ENCODE results near the gene HSPA14.

HSPA14 gene

DNA sequence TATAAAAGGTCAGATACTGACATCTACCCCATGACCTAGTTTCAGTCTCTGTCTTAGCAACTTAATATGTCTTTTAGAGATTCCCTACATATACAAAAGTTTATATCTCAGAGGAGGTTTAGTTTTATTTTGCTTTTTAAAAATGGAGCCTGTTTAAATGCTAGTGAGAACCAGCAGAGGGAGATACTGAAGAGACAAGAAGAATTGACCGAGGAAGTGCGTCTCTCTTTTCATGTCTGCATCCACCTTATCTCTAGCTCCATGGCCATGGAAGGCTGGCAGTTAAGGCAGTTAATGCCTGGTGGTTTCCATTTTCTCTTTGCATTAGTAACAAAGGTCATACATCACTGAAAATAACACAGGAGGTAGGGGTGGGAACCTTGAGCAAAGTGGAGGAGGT, 51.2 kb downstream of the HSPA14 start:
- Histone ChIP-seq H4K20me1 (ENCODE audit: insufficient read depth, low read length) (peaks cover 22% of the 10 kb centered on the region), H2AFZ (ENCODE audit: low read depth, low read length) (no peak overlapping the region), H3K4me2 (ENCODE audit: low read length) (no peak overlapping the region), H3K4me1 (ENCODE audit: low read length) (no peaks in the 10 kb centered on the region), H3K9ac (ENCODE audit: low read length) (no peak overlapping the region), H3K27ac (ENCODE audit: low read length) (no peak overlapping the region), H3K36me3 (replicated peaks; ENCODE audit: low read depth, low read length) (peaks cover 23% of the 10 kb centered on the region), H3K79me2 (ENCODE audit: low read length) (peaks cover 89% of the 10 kb centered on the region), H3K9me3 (ENCODE audit: insufficient read depth, low read length) (no peaks in the 10 kb centered on the region), H3K27me3 (ENCODE audit: low read depth, low read length) (no peaks in the 10 kb centered on the region), H3K4me3 (ENCODE audit: low read length) (no peak overlapping the region)
- TF ChIP-seq, protein P1, sequence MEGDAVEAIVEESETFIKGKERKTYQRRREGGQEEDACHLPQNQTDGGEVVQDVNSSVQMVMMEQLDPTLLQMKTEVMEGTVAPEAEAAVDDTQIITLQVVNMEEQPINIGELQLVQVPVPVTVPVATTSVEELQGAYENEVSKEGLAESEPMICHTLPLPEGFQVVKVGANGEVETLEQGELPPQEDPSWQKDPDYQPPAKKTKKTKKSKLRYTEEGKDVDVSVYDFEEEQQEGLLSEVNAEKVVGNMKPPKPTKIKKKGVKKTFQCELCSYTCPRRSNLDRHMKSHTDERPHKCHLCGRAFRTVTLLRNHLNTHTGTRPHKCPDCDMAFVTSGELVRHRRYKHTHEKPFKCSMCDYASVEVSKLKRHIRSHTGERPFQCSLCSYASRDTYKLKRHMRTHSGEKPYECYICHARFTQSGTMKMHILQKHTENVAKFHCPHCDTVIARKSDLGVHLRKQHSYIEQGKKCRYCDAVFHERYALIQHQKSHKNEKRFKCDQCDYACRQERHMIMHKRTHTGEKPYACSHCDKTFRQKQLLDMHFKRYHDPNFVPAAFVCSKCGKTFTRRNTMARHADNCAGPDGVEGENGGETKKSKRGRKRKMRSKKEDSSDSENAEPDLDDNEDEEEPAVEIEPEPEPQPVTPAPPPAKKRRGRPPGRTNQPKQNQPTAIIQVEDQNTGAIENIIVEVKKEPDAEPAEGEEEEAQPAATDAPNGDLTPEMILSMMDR (IDR thresholded peaks at IDR 0.05; ENCODE audit: low read depth, low read length) = peak; percentile 32; the same call in 1 of the 2 replicates
- TF ChIP-seq EZH2phosphoT487 (IDR thresholded peaks at IDR 0.05; ENCODE audit: low read depth) = no peak

DNA sequence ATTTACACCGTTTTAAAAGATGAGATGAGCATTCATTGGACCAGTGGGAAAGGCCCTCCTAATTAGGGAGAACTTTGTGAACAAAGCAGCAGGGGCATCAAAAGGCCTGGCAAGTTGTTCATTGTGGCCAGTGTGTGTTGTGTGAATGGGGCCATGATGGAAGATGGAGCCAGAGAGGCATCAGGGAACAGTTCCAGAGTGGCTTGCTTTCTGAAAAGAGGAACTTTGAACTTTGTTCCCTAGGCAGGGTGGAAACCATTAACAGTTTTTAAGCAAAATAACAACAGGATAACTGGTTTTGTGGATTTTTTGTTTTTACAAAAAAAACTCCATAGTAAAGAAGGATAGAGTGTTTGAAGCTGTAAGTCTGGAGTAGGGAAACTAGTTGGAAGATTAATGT, 53.0 kb downstream of the HSPA14 start:
- H3K9ac ChIP-seq (ENCODE audit: low read length) = no peak overlapping the region
- no peaks in the 10 kb centered on the region for H3K4me1 ChIP-seq (ENCODE audit: low read length)
- peaks cover 16% of the 10 kb centered on the region for H4K20me1 ChIP-seq (ENCODE audit: insufficient read depth, low read length)
- no peak overlapping the region for H2AFZ ChIP-seq (ENCODE audit: low read depth, low read length)
- no peaks in the 10 kb centered on the region for H3K9me3 ChIP-seq (ENCODE audit: insufficient read depth, low read length)
- peaks cover 10% of the 10 kb centered on the region for H3K36me3 ChIP-seq (replicated peaks; ENCODE audit: low read depth, low read length)
- no peak overlapping the region for H3K4me3 ChIP-seq (ENCODE audit: low read length)
- H3K4me2 ChIP-seq (ENCODE audit: low read length) = no peak overlapping the region
- no peak for TF ChIP-seq EZH2phosphoT487 (IDR thresholded peaks at IDR 0.05; ENCODE audit: low read depth)
- TF ChIP-seq, protein P1 (IDR thresholded peaks at IDR 0.05; ENCODE audit: low read depth, low read length) = no peak
- no peaks in the 10 kb centered on the region for H3K27me3 ChIP-seq (ENCODE audit: low read depth, low read length)
- no peak overlapping the region for H3K27ac ChIP-seq (ENCODE audit: low read length)
- peaks cover 85% of the 10 kb centered on the region for H3K79me2 ChIP-seq (ENCODE audit: low read length)

DNA sequence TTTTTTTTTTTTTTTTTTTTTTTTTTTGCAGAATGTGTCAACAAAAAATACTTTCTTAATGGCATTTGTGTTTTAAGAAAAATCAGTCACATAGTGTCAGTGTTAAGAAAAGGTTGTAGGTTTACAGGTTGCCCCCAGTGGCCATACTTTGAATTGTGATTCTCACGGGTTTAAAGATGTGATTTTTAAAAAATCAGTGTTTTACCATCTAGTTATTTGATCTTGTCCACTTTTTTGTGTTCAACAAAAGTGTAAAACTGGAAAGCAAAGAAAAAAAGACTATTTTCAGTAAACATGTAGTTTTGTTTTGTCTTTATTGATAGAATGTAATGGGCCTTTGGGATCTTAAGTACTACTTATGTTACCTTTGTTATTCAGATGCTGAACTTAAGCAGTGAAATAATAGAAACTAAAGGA, 66.2 kb downstream of the HSPA14 start:
- no peaks in the 10 kb centered on the region for H3K79me2 ChIP-seq (ENCODE audit: low read length)
- no peaks in the 10 kb centered on the region for H3K4me1 ChIP-seq (ENCODE audit: low read length)
- H4K20me1 ChIP-seq (ENCODE audit: insufficient read depth, low read length) = no peaks in the 10 kb centered on the region
- no peak overlapping the region for H3K9ac ChIP-seq (ENCODE audit: low read length)
- H3K9me3 ChIP-seq (ENCODE audit: insufficient read depth, low read length) = peaks cover 4% of the 10 kb centered on the region; the same call in 1 of the 2 replicates
- H3K4me3 ChIP-seq (ENCODE audit: low read length) = no peak overlapping the region
- no peaks in the 10 kb centered on the region for H3K27me3 ChIP-seq (ENCODE audit: low read depth, low read length)
- H3K4me2 ChIP-seq (ENCODE audit: low read length) = no peak overlapping the region
- no peak overlapping the region for H2AFZ ChIP-seq (ENCODE audit: low read depth, low read length)
- TF ChIP-seq, protein P1 (IDR thresholded peaks at IDR 0.05; ENCODE audit: low read depth, low read length) = peak; percentile 43
- no peak for TF ChIP-seq EZH2phosphoT487 (IDR thresholded peaks at IDR 0.05; ENCODE audit: low read depth)
- peaks cover 51% of the 10 kb centered on the region for H3K36me3 ChIP-seq (replicated peaks; ENCODE audit: low read depth, low read length)
- H3K27ac ChIP-seq (ENCODE audit: low read length) = no peak overlapping the region

DNA sequence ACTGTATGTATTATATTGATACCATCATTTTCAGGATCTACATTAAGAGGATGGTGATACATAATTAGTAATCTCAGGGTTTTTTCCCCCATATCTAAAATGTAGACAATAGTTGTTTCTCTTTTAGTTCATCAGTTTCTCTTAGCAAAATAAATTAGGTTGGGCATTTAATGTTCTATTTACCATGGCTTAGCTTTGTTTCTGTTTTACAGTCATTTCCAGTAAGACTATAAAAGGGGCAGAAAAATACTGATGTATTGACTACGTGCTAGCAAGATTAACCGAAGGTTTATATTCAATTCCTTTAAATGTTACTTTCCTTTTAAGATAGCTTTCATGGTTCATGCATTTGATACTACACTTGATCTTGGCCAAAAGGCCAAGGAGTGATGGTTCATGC, 66.8 kb downstream of the HSPA14 start:
- Histone ChIP-seq H3K4me1 (ENCODE audit: low read length) (no peaks in the 10 kb centered on the region), H3K9ac (ENCODE audit: low read length) (no peak overlapping the region), H2AFZ (ENCODE audit: low read depth, low read length) (no peak overlapping the region), H3K79me2 (ENCODE audit: low read length) (no peaks in the 10 kb centered on the region), H3K36me3 (replicated peaks; ENCODE audit: low read depth, low read length) (peaks cover 50% of the 10 kb centered on the region), H3K27me3 (ENCODE audit: low read depth, low read length) (no peaks in the 10 kb centered on the region), H3K4me2 (ENCODE audit: low read length) (no peak overlapping the region), H3K4me3 (ENCODE audit: low read length) (no peak overlapping the region), H3K9me3 (ENCODE audit: insufficient read depth, low read length) (peaks cover 4% of the 10 kb centered on the region; the same call in 1 of the 2 replicates), H3K27ac (ENCODE audit: low read length) (no peak overlapping the region), H4K20me1 (ENCODE audit: insufficient read depth, low read length) (no peaks in the 10 kb centered on the region)
- TF ChIP-seq, protein P1 (IDR thresholded peaks at IDR 0.05; ENCODE audit: low read depth, low read length) = no peak
- TF ChIP-seq EZH2phosphoT487 (IDR thresholded peaks at IDR 0.05; ENCODE audit: low read depth) = no peak

All from OCI-LY3 (cell line).